GM18498 (cell line): ENCODE measurements around the gene LIPN.

Source experiments
- ATAC-seq: cut with Tn5 transposase; IDR thresholded peaks from one replicate; pipeline ENCODE4 v1.9.1; 2021; ENCODE audit warnings: mild to moderate bottlenecking, moderate library complexity; ENCODE audit not compliant: unreplicated experiment

LIPN gene

DNA sequence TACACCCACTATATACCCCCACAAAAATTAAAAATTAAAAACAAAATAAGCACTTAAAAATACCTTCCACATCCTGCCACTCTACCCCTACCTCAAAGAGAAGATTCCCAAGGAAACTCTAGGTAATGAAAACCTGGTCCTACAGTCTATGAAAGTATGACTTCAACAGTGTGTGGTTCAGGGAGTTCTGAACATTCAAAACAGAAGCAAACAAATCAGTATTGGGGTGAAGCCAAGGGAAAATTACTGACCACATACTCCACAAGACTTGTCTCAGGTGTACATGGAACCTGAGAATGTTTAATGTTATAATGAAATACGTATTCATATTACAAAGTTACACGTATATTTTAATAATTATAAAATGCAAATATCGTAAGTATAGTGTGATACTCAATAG is 22.4 kb downstream of the LIPN start:
- ATAC-seq = no peak

DNA sequence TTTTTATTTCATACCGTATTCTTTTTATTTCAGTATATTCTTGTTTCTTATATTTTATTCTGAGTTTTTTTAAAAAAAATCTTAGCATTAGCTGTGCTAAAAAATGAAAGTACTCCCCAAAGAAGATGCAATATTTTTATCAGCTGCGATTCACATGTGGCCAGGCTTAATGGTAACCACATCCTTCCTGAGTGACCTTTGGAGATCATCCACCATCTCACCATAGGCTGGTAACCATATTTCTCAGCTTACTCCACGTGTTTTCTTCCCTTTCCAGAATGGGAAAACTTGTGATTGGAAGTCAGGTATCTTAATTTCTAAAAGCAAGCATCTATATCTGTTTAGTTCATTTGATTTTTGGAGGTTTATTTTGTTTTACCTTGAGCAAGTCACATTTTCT is 23.9 kb downstream of the LIPN start:
- ATAC-seq = no peak

DNA sequence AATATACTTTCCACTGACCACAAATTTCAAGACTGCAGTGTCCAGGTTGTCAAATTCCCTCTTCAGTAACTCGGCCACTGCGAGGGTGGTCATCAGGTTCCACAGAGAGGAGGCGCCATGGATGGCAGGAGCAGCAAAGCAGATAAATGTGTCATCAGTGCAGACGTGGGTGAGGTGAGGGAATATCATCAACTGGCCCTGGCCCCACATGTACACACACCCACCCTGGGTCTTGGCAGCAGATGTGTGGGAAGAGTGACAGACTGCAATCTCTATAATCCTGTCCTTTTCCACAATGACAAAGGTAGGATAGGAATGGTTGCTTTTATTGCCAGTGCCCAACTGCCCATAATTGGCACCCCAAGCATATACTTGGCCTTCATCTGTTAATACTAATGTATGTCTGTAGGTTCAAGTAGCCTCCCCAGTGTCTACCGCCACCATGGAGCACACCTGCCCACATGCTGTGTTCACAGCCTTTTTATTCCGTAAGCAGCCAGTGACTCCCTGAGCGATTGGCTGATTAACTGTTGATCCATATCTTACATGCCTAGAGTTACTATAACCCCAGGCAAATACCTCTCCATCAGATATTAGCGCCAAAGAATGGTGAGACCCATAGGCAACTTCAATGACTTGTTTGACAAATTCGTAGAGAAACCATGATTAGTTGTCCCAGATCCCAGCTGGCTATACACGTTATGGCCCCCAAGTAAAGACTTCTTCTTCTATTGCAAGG is 26.4 kb downstream of the LIPN start:
- ATAC-seq = no peak

DNA sequence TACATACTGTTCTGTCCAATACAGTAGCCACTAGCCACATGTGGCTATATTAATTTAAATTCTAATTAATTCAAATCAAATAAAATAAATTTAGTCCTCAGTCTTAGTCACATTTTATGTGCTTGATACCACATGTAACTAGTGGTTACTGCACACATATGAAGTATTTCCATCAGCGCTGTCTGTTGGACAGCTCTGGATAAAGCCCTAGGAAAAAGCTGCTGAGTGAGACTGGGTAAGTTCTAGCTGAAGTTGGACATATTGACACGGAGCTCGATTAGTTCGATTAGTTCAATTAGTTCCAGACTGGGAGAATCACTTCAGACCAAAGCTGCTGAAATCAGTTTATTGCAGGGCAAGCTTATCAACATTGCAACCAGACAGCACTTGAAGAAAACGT is 27.6 kb downstream of the LIPN start:
- no peak for ATAC-seq

DNA sequence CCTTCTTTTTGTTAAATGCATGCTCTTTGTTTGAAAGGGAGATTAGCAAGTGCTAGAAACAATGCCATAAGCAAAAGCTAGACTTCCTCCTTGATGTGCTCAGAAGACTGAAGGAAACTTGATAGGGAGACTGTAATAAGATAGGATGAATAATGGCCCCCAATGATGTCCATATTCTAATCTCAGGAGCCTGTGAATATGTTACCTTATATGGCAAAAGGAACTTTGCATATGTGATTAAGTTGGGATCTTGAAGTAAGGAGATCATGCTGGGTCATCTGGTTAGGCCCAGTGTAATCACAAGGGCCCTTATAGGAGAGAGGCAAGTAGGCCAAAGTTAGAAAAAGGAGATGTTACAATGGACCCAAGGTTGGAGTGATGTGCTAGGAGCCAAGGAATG is 29.1 kb downstream of the LIPN start:
- ATAC-seq = no peak

DNA sequence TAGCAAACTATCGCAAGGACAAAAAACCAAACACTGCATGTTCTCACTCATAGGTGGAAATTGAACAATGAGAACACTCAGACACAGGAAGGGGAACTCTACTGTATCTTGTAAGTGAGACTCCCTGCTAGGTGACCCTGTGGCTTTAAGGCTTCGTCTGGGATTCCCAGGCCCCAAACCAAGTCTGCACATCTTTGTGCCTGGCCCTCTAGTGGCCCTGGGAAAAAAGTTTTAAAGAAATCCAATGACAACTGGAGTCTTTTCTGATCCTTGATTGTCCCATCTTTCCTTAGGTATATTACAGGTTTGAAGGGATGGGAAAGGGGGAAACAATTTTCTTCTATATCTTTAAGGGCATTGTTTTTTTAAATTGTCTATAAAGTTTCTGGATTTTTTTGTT is 32.1 kb downstream of the LIPN start:
- ATAC-seq = no peak

DNA sequence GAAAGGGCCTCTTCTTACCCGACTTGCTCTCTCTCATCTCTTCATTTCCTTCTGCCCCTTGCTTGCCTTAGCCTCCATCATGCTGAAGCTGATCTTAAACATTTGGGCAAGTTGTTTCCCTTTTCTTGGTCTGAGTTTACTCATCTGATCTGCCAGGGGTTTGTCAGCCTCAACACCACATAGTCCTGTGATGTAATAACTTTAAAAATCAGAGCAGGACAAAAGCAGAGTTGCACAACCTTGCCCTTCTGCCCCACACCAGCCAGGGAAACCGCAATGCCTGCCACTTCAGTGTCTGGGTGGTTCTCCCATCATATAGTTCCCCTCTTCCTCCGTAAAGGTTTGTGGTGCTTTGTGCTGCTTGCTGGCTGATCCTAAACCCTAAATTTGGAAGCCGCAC is 32.8 kb downstream of the LIPN start:
- ATAC-seq = no peak

DNA sequence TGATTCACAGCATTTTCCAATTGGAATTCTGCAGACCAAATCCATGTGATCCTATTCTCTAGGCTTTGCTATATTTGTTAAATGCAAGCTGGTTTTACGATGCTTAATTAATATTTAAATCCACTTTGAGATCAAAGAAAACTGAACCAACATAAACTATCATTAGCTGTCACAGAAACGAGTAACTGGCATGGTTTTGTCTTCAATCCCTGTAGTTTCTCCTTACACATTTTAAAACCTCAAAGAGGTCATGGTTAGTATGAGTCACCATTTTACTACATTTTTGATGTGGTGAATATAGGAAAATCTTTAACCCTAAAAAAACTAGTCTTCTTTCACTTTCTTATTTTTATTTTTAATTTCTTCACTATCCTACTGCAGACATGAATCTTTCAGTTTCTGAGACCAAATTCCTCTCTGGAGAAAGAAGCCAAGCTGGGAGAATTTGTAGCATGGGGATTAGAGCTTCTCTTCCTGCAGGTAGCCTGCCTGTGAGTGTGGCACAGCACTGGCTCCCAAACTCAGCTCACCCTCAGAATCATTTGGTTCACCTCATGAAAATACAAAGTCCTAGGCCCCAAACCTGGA is 34.0 kb downstream of the LIPN start:
- ATAC-seq = no peak

DNA sequence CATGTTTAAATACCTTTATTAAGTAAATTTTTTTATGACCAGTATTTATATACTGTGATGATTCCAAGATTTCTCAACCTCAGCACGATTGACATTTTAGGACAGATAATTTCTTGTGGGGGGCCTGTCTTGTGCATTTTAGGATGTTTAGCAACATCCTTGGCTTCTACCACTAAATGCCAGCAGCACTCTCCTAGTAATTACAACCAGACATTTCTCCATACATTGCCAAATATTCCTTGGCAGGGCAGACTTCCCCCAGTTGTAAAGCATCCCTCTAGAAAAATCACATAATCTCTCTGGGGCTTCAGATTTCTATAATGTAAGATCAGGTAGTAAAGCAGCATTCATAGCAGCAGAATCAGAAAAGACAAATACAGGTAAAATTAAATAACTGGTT is 34.9 kb downstream of the LIPN start:
- ATAC-seq = no peak

DNA sequence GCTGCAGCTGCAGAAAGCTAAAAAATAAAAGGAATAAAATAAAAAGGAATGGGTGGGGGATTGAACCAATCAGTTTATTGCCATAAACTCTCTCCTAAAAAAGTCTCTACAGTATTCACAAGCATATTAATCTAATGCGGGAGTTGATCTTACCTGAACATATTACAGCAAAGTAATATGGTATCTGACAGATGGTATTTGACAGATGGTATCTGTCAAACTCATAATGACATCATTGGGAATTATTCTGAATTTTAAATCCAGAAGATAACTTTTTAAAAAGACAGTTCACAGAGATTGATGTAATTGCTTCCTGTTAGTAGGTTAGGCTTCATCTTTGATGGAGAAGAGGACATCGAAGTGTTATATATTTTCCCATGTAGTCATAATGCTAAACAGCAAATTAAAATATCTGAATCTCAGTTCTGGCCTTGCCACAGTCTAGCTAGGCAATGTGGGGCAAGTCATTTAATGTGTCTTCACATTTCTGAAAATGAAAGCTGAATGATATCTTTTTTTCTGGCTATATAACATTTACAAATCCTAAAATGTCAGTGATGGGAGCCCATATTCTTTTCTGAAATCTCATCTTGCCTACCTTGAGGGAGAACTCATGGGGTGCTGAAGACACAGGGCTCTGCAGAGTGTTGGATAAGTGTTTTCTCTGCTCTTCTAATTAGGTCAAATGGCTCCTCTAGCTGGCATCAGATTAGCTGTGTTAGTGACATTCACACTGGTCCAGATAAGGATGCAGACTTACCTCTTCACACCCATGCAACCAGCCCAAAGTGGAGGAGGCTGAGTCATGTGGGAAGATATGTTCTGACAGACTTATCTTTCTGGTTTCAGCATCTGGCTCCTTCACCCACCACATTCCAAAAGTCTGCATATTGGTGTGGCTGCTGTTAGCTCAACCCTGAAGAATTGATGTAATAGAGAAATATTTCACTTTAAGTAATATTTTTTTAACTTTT is 40.6 kb downstream of the LIPN start:
- no peak for ATAC-seq

DNA sequence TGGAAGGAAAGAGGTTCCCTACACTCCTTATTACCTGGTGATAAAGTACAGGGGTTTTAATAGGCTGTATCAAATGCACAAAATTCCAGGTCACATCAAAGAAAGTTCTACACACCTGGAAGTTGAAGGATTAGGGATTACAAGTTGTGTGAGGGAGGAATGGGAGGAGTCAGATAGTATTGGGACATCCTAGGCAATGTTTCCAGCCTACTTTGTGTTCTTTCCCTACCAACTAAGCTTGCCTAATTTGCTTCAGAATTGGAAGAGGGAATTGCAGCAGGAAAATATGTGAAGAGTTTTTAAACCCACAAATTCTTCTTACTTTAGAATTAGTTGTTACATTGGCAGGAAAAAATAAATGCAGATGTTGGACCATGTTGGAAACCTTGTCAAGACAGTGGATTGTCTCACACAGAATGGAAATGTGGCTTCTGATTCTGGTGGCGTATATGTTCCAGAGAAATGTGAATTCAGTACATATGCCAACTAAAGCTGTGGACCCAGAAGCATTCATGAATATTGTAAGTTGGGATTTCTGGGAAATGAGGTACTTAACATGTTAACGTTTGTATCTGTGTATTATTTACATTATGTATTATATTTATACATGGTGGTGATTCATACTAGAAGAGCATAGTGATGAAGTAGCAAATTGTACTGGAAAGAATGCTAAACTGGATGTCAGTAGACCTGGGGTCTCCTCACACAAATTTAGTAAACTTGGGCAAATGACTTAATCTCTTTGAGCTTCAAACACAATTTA is 42.9 kb downstream of the LIPN start, which contains the start of gene LIPM:
Gene LIPM, plus strand, starts transcription at position 208 of the 763 bp plus-strand sequence. Its CDS starts 167 bp downstream, at position 375.
- no peak for ATAC-seq

DNA sequence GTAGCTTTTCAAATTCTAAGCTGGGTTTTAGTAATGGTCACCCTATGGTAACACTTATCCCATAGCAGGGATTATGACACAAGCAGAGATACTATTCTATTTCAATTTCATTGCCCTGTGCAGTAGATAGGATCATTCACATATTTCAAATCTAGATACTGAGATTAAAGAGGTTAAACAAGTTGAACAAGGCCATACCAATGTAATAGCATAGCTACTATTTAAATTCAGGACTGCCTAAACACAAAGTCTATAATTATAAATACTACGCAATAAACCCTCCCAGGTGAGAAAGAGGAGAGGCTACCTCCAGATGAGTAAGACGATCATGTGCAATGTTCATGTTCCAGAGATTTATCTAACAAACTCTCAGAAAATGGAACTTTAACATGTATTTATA is 43.8 kb downstream of the LIPN start:
- no peak for ATAC-seq

DNA sequence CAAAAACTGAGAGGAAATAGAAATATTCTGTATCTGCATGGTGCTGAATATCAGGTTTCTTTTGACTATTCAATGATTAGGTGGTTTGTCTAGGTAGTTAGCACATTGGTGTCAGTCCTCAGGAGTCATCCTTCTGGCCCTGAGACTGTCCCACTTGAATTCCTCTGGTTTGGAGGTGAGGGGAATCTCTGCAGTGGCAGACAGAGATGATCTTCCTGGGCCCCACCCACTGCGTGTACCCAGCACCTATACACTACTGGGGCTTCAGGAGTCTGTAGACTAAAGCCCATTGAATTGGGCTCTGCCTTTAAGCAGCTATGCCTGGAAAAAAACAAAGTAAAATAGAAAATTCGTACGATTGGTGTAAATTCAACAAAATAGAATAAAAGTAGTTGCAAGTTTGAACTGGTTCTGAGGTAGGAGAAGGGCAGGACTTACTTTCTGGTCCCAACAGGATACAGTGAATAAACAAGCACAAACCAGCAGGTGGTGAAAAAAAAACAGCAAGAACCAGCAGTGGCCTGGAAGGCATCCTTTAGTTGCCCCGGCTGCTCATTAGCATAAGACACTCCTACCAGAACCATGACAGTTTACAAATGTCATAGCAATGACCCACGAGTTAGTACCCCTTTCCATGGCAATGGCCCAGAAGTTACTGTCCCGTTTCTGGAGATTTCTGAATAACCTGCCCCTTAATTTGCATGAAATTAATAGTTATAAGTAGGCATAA is 44.4 kb downstream of the LIPN start:
- ATAC-seq = no peak

DNA sequence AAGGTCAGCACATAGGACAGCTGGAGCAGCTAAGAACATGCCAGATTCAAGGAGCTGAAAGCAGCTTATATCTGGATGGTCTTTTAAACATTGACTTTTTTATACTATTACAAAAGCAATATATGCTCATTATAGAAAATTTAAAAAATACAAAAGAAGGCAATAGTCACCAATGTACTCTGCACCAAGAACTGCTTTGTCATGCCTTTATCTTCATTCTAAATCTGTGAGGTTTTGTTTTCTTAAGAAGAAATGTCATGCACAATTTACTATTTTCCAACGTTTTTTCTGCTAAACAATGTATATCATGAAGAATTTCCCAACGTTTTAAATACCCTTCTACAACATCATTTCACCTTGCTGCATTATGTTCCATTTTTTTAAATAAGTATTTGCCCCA is 45.5 kb downstream of the LIPN start:
- no peak for ATAC-seq

DNA sequence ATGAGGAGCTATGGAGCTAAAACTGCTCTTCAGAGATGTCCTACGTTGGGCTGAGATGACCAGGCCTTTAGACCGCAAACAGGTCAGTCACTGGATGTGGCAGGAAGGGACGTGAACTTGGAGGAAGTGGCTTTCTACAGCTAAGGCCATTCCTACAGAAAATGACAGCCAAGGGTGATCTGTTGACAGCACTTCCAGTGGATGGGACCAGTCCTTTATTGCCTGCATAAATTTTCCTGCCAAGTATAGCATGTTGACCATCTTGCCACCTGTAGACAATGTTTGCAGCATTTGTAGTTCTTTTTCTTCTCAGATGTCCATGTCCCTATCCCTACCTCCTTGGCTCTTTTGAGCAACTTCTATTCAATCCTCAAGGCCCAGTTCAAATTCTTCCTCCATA is 46.1 kb downstream of the LIPN start:
- ATAC-seq = no peak

DNA sequence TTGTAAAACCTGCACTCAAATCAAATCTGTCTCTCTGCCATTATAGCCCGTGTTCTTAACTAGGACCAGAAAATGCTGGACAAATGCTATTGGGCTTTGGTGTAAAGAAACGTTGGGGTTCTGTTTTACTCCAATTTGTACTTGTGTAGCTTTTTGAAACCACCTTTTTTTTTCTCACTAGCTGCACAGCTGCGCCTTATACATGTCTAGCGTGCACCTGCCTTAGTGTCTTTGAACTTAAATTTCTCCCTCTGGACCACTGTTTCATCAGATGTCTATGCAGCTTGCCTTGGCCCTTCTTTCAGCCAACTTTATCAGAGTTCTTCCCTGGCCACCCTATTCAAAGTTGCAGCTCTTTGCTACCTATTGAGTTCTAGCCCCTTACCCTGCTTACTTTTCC is 49.8 kb downstream of the LIPN start:
- ATAC-seq = no peak

DNA sequence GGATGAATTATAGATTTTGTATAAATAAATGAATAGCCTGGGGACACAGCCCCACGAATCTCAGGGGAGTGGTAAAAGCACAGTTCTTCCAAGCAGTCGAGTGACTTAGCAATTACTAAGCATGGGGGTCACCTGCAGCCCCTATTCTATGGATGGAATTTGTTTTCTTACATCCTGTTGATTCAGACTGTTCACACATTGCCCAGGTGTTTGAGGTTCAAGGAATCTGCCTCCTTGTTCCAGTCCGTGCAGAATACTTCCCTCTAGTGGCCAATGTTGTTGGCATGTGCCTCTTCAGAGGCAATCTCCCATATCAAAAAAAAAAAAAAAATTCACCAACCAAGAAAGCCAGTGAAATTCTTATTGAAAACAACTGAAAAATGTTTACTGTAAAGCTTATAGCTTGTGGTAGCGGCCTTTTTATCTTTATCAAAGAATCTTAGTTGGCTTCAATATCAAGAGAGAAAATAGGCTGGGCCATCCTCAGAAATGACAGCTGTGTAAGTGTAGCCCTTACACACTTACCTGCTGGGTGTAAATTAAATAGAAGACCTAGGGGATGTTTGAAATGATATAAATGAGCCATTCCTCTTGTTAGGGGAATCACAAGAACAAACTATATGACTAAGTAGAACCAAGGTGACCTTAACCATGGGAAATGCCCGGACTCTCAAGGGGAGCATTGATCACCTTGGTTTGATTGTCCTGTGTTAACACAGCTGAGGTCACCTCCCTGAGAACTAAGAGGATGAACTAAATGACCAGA is 50.6 kb downstream of the LIPN start:
- ATAC-seq = no peak

DNA sequence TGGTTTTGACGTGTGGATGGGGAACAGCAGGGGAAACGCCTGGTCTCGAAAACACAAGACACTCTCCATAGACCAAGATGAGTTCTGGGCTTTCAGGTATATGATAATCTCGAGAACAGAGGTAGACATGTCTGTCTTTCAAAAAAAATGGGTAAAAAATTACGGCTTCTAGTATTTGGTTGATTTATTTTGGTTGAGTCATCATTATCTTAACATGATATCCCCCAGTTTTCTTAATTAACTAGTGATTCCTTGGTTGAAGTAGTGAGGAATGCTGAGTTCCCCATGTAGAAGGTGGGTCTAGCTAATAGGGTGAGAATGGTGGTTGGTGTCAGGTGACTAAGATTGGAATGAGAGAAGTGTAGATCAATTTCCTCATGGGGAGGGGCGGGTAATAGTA is 53.4 kb downstream of the LIPN start:
- no peak for ATAC-seq

DNA sequence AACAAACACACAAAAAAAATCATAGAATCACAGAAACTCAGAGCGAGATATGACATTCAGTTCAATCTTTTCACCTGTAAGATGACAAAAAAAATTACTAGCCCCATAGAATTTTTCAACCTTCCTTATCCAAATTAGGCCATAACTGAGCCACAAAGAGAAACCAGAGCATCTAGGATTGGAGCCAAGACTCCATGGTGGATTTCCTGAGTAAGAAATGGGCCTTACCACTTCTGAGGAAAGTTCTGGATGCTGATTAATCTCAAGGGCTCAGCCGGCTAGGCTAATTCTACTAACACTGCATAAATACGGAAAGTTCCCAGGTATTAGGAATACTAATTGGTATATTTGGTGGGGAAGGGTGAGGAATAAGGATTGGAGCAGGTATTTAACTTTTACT is 59.5 kb downstream of the LIPN start:
- ATAC-seq = no peak
